Activated CD8-positive, alpha-beta memory T cell treated with anti-CD3 and anti-CD28 coated beads, Interleukin-2, amount 50 U/mL, for 1 hour (primary cell): Measurements from ENCODE around the gene OR3A2.
"Not testable (repeated sequence)": the region's sequence is repeated elsewhere in the genome, so short reads cannot be mapped to it uniquely, and the experiment has no call there.

Experiments
- DNase-seq: peaks from one replicate; pipeline ENCODE4 v3.0.0-alpha.2; 2020; ENCODE audit errors: extremely low read depth

The OR3A2 gene

GRCh38 chr17:3293548-3293947, 92.6 kb downstream of the OR3A2 start:
- not testable (repeated sequence) for DNase-seq

- DNase-seq = no peak
Measured at GRCh38 chr17:3282901-3283300, 103.2 kb downstream of the OR3A2 start.

GRCh38 chr17:3276126-3276525, 110.0 kb downstream of the OR3A2 start:
- no peak for DNase-seq

DNA sequence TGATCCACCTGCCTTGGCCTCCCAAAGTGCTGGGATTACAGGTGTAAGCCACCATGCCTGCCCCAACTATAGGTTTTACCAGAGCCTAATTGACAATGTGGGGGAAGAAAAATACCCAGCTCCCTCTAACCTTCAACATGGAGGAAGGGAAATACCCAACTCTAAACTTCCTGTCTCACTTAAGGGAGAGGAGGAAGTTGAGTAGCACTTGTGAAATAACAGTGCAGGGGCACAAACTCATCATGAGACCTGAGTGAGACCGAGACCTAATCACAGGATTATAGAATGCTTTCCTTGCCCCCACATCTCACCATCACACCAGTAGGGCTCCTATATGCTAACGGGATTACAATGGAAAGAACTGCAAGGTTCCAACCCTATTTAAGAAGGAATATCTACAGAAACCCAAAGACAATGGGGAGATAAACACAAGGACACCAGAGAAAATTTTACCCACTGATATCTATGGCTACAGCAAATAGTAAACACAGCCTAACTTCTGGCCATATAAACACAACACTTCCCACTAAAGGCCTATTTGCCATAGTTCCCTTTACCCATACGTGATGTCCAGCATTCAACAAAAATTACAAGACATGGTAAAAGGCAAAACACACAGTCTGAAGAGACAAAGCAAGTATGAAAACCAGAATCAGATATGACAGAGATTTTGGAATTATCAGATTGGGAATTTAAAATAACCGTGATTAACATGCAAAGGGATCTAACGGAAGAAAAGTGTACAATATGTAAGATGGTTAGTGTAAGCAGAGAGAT, 114.8 kb downstream of the OR3A2 start:
- no peak for DNase-seq

GRCh38 chr17:3260600-3260999, 125.5 kb downstream of the OR3A2 start:
- no peak for DNase-seq

- DNase-seq = no peak
Measured at GRCh38 chr17:3260163-3260562, 125.9 kb downstream of the OR3A2 start.

DNA sequence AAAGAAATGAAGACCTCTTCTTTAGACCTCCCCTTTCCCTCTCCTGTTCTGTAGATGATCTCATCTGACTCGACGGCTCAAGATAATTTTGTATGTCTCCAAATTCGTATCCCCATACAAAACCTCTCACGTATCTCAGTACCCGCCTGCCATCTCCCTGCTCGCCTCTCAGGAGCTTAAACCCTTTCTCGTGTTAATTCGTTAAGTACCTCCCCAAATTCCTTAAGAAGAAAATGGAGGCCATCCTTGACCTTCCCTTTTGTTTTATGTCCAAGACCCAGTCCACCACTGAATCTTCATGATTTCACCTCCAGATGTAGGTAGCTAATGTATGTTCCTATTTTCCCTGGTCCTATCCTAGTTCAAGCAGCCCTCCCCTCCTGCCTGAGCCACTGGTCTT, 129.5 kb downstream of the OR3A2 start:
- DNase-seq = no peak

DNA sequence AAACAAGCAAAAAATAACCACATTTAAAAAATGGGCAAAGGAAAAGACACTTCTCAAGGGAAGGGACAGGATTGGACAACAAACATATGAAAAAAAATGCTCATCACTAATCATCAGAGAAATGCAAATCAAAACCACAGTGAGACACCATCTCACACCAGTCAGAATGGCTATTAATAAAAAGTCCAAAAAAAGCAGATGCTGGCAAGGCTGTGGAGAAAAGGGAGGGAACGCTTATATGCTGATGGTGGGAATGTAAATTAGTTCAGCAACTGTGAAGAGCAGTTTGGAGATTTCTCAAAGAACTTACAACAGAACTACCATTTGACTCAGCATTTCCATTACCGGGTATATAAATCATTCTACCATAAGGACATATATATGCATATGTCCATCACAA, 137.1 kb downstream of the OR3A2 start:
- DNase-seq = not testable (repeated sequence)

GRCh38 chr17:3244841-3245240, 141.3 kb downstream of the OR3A2 start:
- DNase-seq = not testable (repeated sequence)

GRCh38 chr17:3241044-3241443, 145.1 kb downstream of the OR3A2 start:
- not testable (repeated sequence) for DNase-seq

DNA sequence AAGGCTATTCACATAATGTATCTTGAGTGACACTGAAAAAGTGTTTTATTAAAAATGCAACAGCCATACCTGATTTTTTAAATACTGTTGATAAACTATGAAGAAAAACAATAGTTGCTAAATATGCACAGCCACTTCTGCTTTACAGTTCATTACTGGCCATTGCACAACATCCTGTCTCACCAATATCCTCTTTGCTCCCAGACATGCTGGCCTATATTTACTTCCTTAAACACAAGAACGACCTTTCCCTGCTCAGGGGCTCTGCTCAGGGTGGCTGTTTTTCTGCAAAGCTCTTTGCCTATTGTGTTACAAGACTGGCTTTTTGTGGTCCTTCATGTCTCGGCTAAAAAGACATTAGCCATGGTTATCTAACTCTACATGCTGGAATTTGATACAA, 147.4 kb downstream of the OR3A2 start:
- not testable (repeated sequence) for DNase-seq

DNA sequence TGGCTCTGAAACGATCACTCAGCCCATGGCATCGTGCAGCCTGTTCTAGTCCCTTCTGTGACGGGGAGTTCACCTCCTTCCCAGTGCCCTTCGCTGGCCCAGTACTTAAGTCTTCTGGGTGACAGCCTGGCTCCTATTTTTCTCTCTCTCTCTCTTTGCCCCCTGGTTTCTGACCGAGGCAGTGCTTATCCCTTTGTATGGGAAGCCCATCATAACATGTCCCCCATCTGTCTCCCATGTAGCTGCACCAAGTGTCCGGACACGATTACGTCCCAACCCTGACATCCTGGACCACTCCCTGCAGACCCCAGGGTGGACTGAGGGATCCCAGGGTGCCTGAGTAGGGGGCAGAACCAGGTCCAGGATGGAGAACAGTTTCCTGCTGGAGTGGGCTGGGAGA, 153.8 kb downstream of the OR3A2 start:
- DNase-seq = not testable (repeated sequence)
